Measurements from ENCODE around the gene TTLL8.

DNA sequence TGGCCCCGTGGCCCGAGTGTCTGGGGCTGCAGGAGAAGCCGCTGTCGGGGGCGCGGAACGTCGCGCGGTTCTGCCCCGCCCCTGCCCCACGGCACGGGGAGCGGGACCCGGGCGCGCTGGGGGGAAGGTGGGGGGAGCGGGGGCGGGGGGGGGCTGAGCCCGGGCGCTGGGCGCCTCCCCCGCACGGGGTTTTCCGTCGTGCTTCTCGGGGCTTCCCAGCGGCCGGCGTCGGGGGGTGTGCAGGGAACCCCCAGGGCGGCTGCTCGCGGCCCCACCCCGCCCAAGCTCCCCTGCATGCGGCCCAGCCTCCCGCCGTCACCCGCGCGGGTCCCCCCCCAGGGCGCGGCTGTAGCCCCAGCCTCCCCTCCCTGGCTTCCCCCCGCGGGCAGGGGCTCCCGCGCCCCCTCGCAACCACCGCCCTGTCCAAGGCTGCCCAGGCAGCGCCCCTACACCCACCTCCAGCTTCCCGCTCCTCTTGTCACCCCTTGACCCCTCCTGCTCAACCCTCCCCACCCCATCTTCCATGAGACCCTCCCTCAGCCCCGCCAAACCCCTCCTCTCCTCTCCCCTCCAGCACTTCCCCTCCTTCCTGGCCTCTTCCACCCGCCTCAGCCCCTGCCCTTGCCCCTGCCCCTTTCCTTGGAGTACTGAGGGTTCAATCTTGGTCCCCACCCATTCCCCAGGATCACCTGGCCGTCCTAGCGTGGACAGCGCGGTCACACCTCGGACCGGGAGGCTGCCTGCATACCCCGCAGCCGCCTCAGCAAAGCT is 47.2 kb downstream of the TTLL8 start:
- TF ChIP-seq, protein P1, sequence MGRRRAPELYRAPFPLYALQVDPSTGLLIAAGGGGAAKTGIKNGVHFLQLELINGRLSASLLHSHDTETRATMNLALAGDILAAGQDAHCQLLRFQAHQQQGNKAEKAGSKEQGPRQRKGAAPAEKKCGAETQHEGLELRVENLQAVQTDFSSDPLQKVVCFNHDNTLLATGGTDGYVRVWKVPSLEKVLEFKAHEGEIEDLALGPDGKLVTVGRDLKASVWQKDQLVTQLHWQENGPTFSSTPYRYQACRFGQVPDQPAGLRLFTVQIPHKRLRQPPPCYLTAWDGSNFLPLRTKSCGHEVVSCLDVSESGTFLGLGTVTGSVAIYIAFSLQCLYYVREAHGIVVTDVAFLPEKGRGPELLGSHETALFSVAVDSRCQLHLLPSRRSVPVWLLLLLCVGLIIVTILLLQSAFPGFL (CRISPR knock-in tag; IDR thresholded peaks at IDR 0.05; ENCODE audit: borderline replicate concordance): no peak
- TF ChIP-seq ETV6 (CRISPR knock-in tag; IDR thresholded peaks at IDR 0.05) (no peak), CTCF (IDR thresholded peaks at IDR 0.05) (no peak), AFF4 (CRISPR knock-in tag; IDR thresholded peaks at IDR 0.05; ENCODE audit: borderline replicate concordance) (no peak), HMGXB4 (CRISPR knock-in tag; IDR thresholded peaks at IDR 0.05) (no peak), NFATC4 (CRISPR knock-in tag; IDR thresholded peaks at IDR 0.05) (no peak), GABPB1 (CRISPR knock-in tag; IDR thresholded peaks at IDR 0.05) (no peak), TEAD4 (CRISPR knock-in tag; IDR thresholded peaks at IDR 0.05) (no peak), ESRRA (CRISPR knock-in tag; IDR thresholded peaks at IDR 0.05; ENCODE audit: borderline replicate concordance) (no peak), ZBTB21 (CRISPR knock-in tag; IDR thresholded peaks at IDR 0.05; ENCODE audit: borderline replicate concordance) (no peak), ZNF121 (CRISPR knock-in tag; IDR thresholded peaks at IDR 0.05) (no peak), STAT6 (CRISPR knock-in tag; conservative IDR thresholded peaks at IDR 0.05; ENCODE audit: low read depth) (no peak)
- TF ChIP-seq, protein P2, sequence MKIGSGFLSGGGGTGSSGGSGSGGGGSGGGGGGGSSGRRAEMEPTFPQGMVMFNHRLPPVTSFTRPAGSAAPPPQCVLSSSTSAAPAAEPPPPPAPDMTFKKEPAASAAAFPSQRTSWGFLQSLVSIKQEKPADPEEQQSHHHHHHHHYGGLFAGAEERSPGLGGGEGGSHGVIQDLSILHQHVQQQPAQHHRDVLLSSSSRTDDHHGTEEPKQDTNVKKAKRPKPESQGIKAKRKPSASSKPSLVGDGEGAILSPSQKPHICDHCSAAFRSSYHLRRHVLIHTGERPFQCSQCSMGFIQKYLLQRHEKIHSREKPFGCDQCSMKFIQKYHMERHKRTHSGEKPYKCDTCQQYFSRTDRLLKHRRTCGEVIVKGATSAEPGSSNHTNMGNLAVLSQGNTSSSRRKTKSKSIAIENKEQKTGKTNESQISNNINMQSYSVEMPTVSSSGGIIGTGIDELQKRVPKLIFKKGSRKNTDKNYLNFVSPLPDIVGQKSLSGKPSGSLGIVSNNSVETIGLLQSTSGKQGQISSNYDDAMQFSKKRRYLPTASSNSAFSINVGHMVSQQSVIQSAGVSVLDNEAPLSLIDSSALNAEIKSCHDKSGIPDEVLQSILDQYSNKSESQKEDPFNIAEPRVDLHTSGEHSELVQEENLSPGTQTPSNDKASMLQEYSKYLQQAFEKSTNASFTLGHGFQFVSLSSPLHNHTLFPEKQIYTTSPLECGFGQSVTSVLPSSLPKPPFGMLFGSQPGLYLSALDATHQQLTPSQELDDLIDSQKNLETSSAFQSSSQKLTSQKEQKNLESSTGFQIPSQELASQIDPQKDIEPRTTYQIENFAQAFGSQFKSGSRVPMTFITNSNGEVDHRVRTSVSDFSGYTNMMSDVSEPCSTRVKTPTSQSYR (CRISPR knock-in tag; IDR thresholded peaks at IDR 0.05): no peak

All from WTC11 (cell line).